OCI-LY3 (cell line): ENCODE results near the gene MACROD2.

Experiments used
- CTCF ChIP-seq: fragments of 200-600, 300-600 bp; sonication (generic); IDR thresholded peaks from 2 replicates; pipeline ENCODE4 v1.5.1; 2014; ENCODE audit warnings: antibody characterized with exemption, low read length, low read depth
- EZH2phosphoT487 ChIP-seq: fragments of 200-600 bp; shearing (Covaris generic); IDR thresholded peaks from 2 replicates; pipeline ENCODE4 v1.6.1; 2018; ENCODE audit warnings: antibody characterized with exemption, mixed run types, low read depth

- TF ChIP-seq CTCF (no peak), EZH2phosphoT487 (no peak)
Observed at GRCh38 chr20:14861028-14861699, 865.8 kb downstream of the MACROD2 start.
